Pancreas (tissue), 10 donors: ENCODE results near the gene SRSF7. TPM values are rescaled to one million over a fixed set of nuclear protein-coding genes. Genes with fewer than 3 reads are reported as not detected.
"Not testable (repeated sequence)": the region's sequence is repeated elsewhere in the genome, so short reads cannot be mapped to it uniquely, and the experiment has no call there.

ENCODE experiments used
- ATAC-seq, 4 donors: fragments of 200-7000 bp; cut with Tn5 transposase; one replicate each; pipeline versions ENCODE4 v1.8.0 to v1.9.1; 2020; ENCODE audit warnings: mild to moderate bottlenecking in 4 of 4, moderate library complexity in 4 of 4
- DNase-seq, 6 donors: peaks; one replicate each; pipeline ENCODE4 v3.0.0-alpha.2; 2020
- FAIRE-seq: peaks from 2 replicates; lab custom pipeline; 2012; peaks lifted over from hg19 to GRCh38; lab: Jason Lieb, UNC
- H3K27ac ChIP-seq, 4 donors: fragments of 200-600 bp; sonication (generic); 1 replicate in 3 of 4; 2 replicates in 1 of 4; pipeline versions ENCODE4 v1.5.0 to v1.8.0; 2020
- H3K27me3 ChIP-seq, 4 donors: fragments of 200-600 bp; one replicate each; pipeline ENCODE4 v1.8.0; 2021
- H3K36me3 ChIP-seq, 3 donors: fragments of 200-600 bp; sonication (generic) in 1 of 3; one replicate each; pipeline versions ENCODE4 v1.5.0 to v1.8.0; 2020 to 2021
- H3K4me1 ChIP-seq, 3 donors: fragments of 200-600 bp; one replicate each; pipeline ENCODE4 v1.8.0; 2021
- H3K4me3 ChIP-seq, 4 donors: fragments of 200-600 bp; sonication (generic) in 2 of 4; one replicate each; pipeline versions ENCODE4 v1.5.0 to v1.8.0; 2020 to 2021
- H3K9me3 ChIP-seq, 4 donors: fragments of 200-600 bp; one replicate each; pipeline ENCODE4 v1.8.0; 2021
- CTCF ChIP-seq, 4 donors: fragments of 200-600 bp; sonication (generic) in 3 of 4; IDR thresholded peaks; one replicate each; pipeline versions ENCODE4 v1.5.0 to v1.8.0; 2021; ENCODE audit warnings: antibody characterized with exemption in 4 of 4
- WGBS, 2 donors: extraction: QIAGEN DNeasy Blood & Tissue Kit; methylation state at CpG; one replicate each; pipeline ENCODE4 v1.1.7; 2013; 5-methylcytosine and 5-hydroxymethylcytosine counted together
- intact Hi-C, 3 donors: fragments of 100-400 bp; cut with DNase I; formaldehyde crosslinking; loops; one replicate each; pipeline versions ENCODE4 v1.11.1 to v1.14.2; 2022
- polyA plus RNA-seq, 2 donors: library from polyadenylated mRNA; stranded (reverse); fragments of 200-250 nt; gene quantifications; one replicate each; pipeline ENCODE4 v1.2.3, GENCODE V29; 2013
- total RNA-seq, 6 donors: library from RNA; stranded (reverse); fragmentation: NEBNext Ultra II Directional in 4 of 6; extraction: Animal tissue kit (Norgen Biotek cat#: 25700) in 4 of 6; gene quantifications; one replicate each; pipeline versions ENCODE4 v1.2.1 to v1.2.4, GENCODE V29; 2021 to 2023
- donor health status: healthy with polysubstance abuse.
- donor health status: DM: no; HTN: no; CAD: no; lungs with moderate emphysema.
- donor health status: DM: no; HTN: no; CAD: no.
- donor health status: control.
- donor health status: control.
- donor health status: Bipolar disorder and iron deficiency.
- donor health status: DM: yes; HTN: yes; CAD: no.
- donor health status: DM: no; HTN: no; CAD: no.
- donor health status: DM: no; HTN: no; CAD: no.
- donor health status: DM: yes; HTN: yes; CAD: no.

The SRSF7 gene
- 10 to 100 TPM; 27.4 to 60.8 (median 39.9) TPM for total RNA-seq
- 100 to 1,000 TPM in 1 of 2 donors, 10 to 100 TPM in 1; 75.4 to 119 TPM for polyA plus RNA-seq

DNA sequence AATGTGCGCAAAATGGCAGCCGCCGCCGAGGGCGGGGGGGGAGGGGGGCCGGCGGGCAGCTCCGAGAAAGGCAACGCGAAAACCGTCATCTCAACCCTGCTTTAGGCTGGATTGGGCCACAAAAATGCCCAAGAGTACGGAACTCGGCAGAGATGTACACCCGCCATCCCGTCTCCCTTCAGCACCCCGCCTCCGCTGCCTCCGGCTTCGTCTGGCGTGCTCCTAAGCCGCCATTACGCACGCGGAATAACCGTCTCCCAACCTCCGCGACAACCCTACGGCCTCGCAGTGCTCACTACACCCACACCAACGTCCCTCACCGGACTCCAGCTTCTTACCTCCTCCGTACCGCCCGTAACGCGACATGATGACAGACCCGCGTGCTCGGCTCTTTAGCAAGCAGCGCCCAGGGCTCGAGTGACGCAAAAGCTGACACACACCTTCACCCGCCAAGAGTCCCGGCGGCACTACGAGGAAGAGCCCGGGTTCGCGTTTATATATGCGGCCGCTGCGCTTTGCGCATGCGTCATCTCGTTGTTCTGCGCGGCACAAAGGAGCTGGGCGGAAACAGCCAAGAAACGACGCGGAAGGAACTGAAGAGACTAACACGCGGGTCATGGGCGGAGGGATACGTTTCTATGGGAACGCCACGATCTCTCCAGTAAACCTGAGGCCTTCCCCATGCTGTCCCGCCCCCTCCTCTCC, at the start of gene SRSF7:
SRSF7 (minus strand) TSS at position 471 of the 705 bp plus-strand sequence; CDS start at position 366, 105 bp downstream.
- FAIRE-seq, result no peak
- peaks cover 2 to 38% (median 27%) of the 10 kb centered on the region in 3 donors for H3K4me1 ChIP-seq

DNA sequence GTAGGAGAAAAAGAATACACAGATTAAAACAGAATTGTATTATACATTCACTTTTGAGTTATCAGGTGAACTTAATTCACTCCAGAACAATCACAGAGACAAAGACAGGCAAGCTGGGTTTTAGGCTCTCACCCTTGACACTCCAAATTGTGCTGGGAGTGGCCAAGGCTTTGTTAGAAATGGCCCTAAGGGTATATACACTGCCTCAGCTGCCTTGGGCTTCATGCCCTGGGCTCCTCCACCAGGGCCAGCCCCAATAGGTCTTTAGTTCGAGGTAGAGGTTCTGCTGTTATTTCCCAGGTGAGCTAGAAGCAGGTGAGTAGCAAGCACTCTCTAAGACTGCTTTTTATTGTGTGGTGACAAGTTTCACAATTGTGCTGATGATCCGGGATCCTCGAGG, 46.8 kb upstream of the SRSF7 start:
- ATAC-seq, result no peak

More for the DNA sequence above, at the start of gene SRSF7:
- DNase-seq, result peak; percentile 97 to 100 (median 98)
- Histone ChIP-seq H3K27ac (peak within 1 kb of the TSS; percentile 90 to 100 (median 95)), H3K36me3 (peaks cover 0 to 32% (median 26%) of the 10 kb centered on the region in 3 donors), H3K4me3 (peak within 1 kb of the TSS; percentile 46 to 82 (median 76)), H3K27me3 (no peaks in the 10 kb centered on the region), H3K9me3 (no peaks in the 10 kb centered on the region)
- no peak for TF ChIP-seq CTCF (IDR thresholded peaks at IDR 0.05)
- intact Hi-C loops, result no loop called here
- ATAC-seq, result peak; percentile 89 to 94 (median 91)
- WGBS, 2 donors, result 0 to 1% methylated on average over 67 to 68 of the region's 68 CpGs

GRCh38 chr2:38797250-38797676, 46.1 kb upstream of the SRSF7 start:
- TF ChIP-seq CTCF (IDR thresholded peaks at IDR 0.05), result no peak
- ATAC-seq (peak in 3 of 4 donors; percentile 28 to 64 (median 43)), FAIRE-seq (no peak), DNase-seq (no peak)
- Histone ChIP-seq H3K36me3 (no peaks in the 10 kb centered on the region), H3K9me3 (no peaks in the 10 kb centered on the region), H3K27ac (no peak overlapping the region), H3K4me1 (no peaks in the 10 kb centered on the region), H3K27me3 (no peaks in the 10 kb centered on the region), H3K4me3 (no peak overlapping the region)
- intact Hi-C loops, result no loop called here
- WGBS, 2 donors, result 73 to 74% methylated on average over 10 of the region's 10 CpGs

More for the DNA sequence above, 46.8 kb upstream of the SRSF7 start:
- no peak overlapping the region for H3K27ac ChIP-seq
- no peaks in the 10 kb centered on the region for H3K9me3 ChIP-seq
- H3K4me1 ChIP-seq, result no peaks in the 10 kb centered on the region
- DNase-seq (no peak), FAIRE-seq (no peak)
- 73 to 79% methylated on average over 3 of the region's 3 CpGs for WGBS, 2 donors
- no peaks in the 10 kb centered on the region for H3K27me3 ChIP-seq
- intact Hi-C loops, result no loop called here
- H3K4me3 ChIP-seq, result no peak overlapping the region
- H3K36me3 ChIP-seq, result no peaks in the 10 kb centered on the region
- no peak for TF ChIP-seq CTCF (IDR thresholded peaks at IDR 0.05)

DNA sequence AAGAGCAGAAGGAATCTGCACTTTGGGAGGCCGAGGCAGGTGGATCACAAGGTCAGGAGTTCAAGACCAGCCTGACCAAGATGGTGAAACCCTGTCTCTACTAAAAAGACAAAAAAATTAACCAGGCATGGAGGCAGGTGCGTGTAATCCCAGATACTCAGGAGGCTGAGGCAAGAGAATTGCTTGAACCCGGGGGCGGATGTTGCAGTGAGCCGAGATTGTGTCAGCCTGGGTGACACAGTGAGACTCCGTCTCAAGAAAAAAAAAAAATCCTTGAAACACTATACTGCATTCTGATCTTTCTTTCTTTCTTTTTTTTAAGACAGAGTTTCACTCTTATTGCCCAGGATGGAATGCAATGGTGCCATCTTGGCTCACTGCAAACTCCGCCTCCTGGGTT, 43.9 kb upstream of the SRSF7 start:
- FAIRE-seq, result not testable (repeated sequence)

GRCh38 chr2:38794235-38794946, 43.2 kb upstream of the SRSF7 start:
- no peaks in the 10 kb centered on the region for H3K4me1 ChIP-seq
- H3K27ac ChIP-seq, result no peak overlapping the region
- no peak overlapping the region for H3K4me3 ChIP-seq
- DNase-seq, result no peak
- H3K36me3 ChIP-seq, result no peaks in the 10 kb centered on the region
- WGBS, 2 donors, result 44 to 50% methylated on average over 7 of the region's 7 CpGs
- no peak for TF ChIP-seq CTCF (IDR thresholded peaks at IDR 0.05)
- intact Hi-C loops, result no loop called here
- FAIRE-seq, result no peak
- H3K27me3 ChIP-seq, result no peaks in the 10 kb centered on the region
- ATAC-seq, result peak in 2 of 4 donors; percentile 12 to 41
- H3K9me3 ChIP-seq, result no peaks in the 10 kb centered on the region

More for the DNA sequence above, 43.9 kb upstream of the SRSF7 start:
- DNase-seq, H3K27ac ChIP-seq, H3K36me3 ChIP-seq, H3K9me3 ChIP-seq, H3K27me3 ChIP-seq, ATAC-seq, intact Hi-C loops, H3K4me1 ChIP-seq, H3K4me3 ChIP-seq: not testable (repeated sequence)
- 83 to 88% methylated on average over 7 of the region's 7 CpGs for WGBS, 2 donors
